Peyer's patch (tissue), 4 donors: ENCODE measurements around the gene TRIAP1.

Source experiments
- CTCF ChIP-seq, 6 experiments: fragments of 450-650 bp in 4 of 6; fragments of 200-600 bp in 2 of 6; sonication (generic) in 1 of 6; IDR thresholded peaks; one replicate each; pipeline ENCODE4 v1.5.1; 2017 to 2019; ENCODE audit warnings: antibody characterized with exemption in 6 of 6, mild to moderate bottlenecking in 3 of 6, moderate library complexity in 1 of 6
- POLR2A ChIP-seq, 2 donors: fragments of 450-650 bp; IDR thresholded peaks; one replicate each; pipeline ENCODE4 v1.5.1; 2017; ENCODE audit warnings: antibody characterized with exemption in 2 of 2, mild to moderate bottlenecking in 2 of 2, moderate library complexity in 2 of 2

GRCh38 chr12:120429368-120429767 lies 16.8 kb downstream of the TRIAP1 start:
- no peak for TF ChIP-seq CTCF (IDR thresholded peaks at IDR 0.05)
- TF ChIP-seq POLR2A (IDR thresholded peaks at IDR 0.05): no peak
